Measurements from ENCODE around the gene DZIP3.
"Not testable (repeated sequence)": the region's sequence is repeated elsewhere in the genome, so short reads cannot be mapped to it uniquely, and the experiment has no call there.

Gene DZIP3

GRCh38 chr3:108642526-108642925, 53.0 kb downstream of the DZIP3 start:
- no peak for DNase-seq (ENCODE audit: low read depth, low spot score)
- TF ChIP-seq CTCF (IDR thresholded peaks at IDR 0.05; ENCODE audit: low read depth, low read length): no peak
- in situ Hi-C loops (cut with HindIII; ENCODE audit: low sequenced_read_pairs): no loop called here
- no peak overlapping the region for H3K4me3 ChIP-seq (ENCODE audit: low read depth, low read length)

- DNase-seq (ENCODE audit: low read depth, low spot score): no peak
- in situ Hi-C loops (cut with HindIII; ENCODE audit: low sequenced_read_pairs): no loop called here
- TF ChIP-seq CTCF (IDR thresholded peaks at IDR 0.05; ENCODE audit: low read depth, low read length): no peak
- H3K4me3 ChIP-seq (ENCODE audit: low read depth, low read length): no peak overlapping the region
These were observed 55.8 kb downstream of the DZIP3 start for GRCh38 chr3:108645364-108645763.

GRCh38 chr3:108655664-108656063, 66.1 kb downstream of the DZIP3 start:
- in situ Hi-C loops (cut with HindIII; ENCODE audit: low sequenced_read_pairs): not testable (repeated sequence)

GRCh38 chr3:108661699-108662098, 72.2 kb downstream of the DZIP3 start:
- no peak overlapping the region for H3K4me3 ChIP-seq (ENCODE audit: low read depth, low read length)
- in situ Hi-C loops (cut with HindIII; ENCODE audit: low sequenced_read_pairs): no loop called here
- DNase-seq (ENCODE audit: low read depth, low spot score): no peak
- TF ChIP-seq CTCF (IDR thresholded peaks at IDR 0.05; ENCODE audit: low read depth, low read length): no peak

More at GRCh38 chr3:108655664-108656063, 66.1 kb downstream of the DZIP3 start:
- not testable (repeated sequence) for H3K4me3 ChIP-seq (ENCODE audit: low read depth, low read length); DNase-seq (ENCODE audit: low read depth, low spot score)

- in situ Hi-C loops (cut with HindIII; ENCODE audit: low sequenced_read_pairs): no loop called here
- H3K4me3 ChIP-seq (ENCODE audit: low read depth, low read length): no peak overlapping the region
- DNase-seq (ENCODE audit: low read depth, low spot score): peak; percentile 75
These were observed 72.7 kb downstream of the DZIP3 start for GRCh38 chr3:108662142-108662738.

GRCh38 chr3:108664266-108664665, 74.7 kb downstream of the DZIP3 start:
- peak; percentile 4 for DNase-seq (ENCODE audit: low read depth, low spot score)
- H3K4me3 ChIP-seq (ENCODE audit: low read depth, low read length): no peak overlapping the region
- TF ChIP-seq CTCF (IDR thresholded peaks at IDR 0.05; ENCODE audit: low read depth, low read length): no peak
- in situ Hi-C loops (cut with HindIII; ENCODE audit: low sequenced_read_pairs): no loop called here

More at GRCh38 chr3:108662142-108662738, 72.7 kb downstream of the DZIP3 start:
- peak; percentile 52 for TF ChIP-seq CTCF (IDR thresholded peaks at IDR 0.05; ENCODE audit: low read depth, low read length)

GRCh38 chr3:108667312-108667711, 77.8 kb downstream of the DZIP3 start:
- no peak for DNase-seq (ENCODE audit: low read depth, low spot score)
- in situ Hi-C loops (cut with HindIII; ENCODE audit: low sequenced_read_pairs): no loop called here
- no peak overlapping the region for H3K4me3 ChIP-seq (ENCODE audit: low read depth, low read length)
- TF ChIP-seq CTCF (IDR thresholded peaks at IDR 0.05; ENCODE audit: low read depth, low read length): no peak

Measured in astrocyte of the spinal cord (primary cell).